Fibroblast of villous mesenchyme (primary cell): ENCODE results near the gene PLA2G2C. TPM values are rescaled to one million over a fixed set of nuclear protein-coding genes. Genes with fewer than 3 reads are reported as not detected.

ENCODE experiments used
- DNase-seq: peaks from one replicate; pipeline ENCODE4 v3.0.0-alpha.2; 2010; ENCODE audit warnings: low read depth
- H3K4me3 ChIP-seq: 2 replicates; pipeline ENCODE4 v1.5.1; 2011; ENCODE audit warnings: low read depth, mild to moderate bottlenecking, low read length
- CTCF ChIP-seq: IDR thresholded peaks from 2 replicates; pipeline ENCODE4 v1.5.1; 2012; ENCODE audit warnings: low read depth, mild to moderate bottlenecking, low read length; ENCODE audit not compliant: insufficient read depth
- total RNA-seq: library from RNA; depleted of rRNA; stranded (reverse); fragments of >200 nt; gene quantifications from 2 replicates; pipeline ENCODE4 v1.2.3, GENCODE V29; 2012

PLA2G2C gene
- total RNA-seq, 1 donor, result not detected

DNA sequence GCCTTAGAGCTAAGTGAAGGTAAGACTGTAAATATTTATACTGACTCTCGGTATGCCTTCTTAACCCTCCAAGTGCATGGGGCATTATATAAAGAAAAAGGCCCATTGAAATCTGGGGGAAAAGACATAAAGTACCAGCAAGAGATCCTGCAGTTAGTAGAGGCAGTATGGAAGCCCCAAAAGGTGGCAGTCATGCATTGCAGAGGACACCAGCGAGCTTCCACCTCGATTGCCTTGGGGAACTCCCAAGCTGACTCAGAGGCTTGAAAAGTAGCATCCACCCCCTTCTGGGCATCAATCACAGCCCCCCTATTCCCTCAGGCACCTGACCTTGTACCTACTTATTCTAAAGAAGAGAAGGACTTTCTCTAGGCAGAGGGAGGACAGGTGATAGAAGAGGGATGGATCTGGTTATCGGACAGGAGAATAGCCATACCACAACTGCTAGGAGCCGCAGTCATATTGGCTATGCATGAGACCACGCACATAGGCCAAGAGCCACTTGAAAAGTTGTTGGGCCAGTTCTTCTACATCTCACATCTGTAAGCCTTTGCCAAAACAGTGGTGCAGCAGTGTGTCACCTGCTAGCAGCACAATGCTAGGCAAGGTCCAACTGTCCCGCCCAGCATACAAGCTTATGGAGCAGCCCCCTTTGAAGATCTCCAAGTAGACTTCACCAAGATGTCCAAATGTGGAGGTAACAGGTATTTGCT is 27.8 kb downstream of the PLA2G2C start:
- DNase-seq, result no peak
- no peak overlapping the region for H3K4me3 ChIP-seq
- TF ChIP-seq CTCF, result no peak

GRCh38 chr1:20154301-20154831 is 32.0 kb downstream of the PLA2G2C start:
- no peak for TF ChIP-seq CTCF
- peak overlapping the region; percentile 40 for H3K4me3 ChIP-seq
- peak; percentile 19 for DNase-seq

GRCh38 chr1:20153000-20153418 is 33.3 kb downstream of the PLA2G2C start:
- TF ChIP-seq CTCF, result no peak
- no peak for DNase-seq
- no peak overlapping the region for H3K4me3 ChIP-seq

GRCh38 chr1:20152599-20152930 is 33.8 kb downstream of the PLA2G2C start:
- no peak for DNase-seq
- H3K4me3 ChIP-seq, result no peak overlapping the region
- peak; percentile 2 for TF ChIP-seq CTCF

GRCh38 chr1:20151906-20152598 is 34.3 kb downstream of the PLA2G2C start:
- DNase-seq, result peak; percentile 60
- H3K4me3 ChIP-seq, result peak overlapping the region; percentile 58
- TF ChIP-seq CTCF, result peak; percentile 70

- DNase-seq, result no peak
- no peak overlapping the region for H3K4me3 ChIP-seq
- TF ChIP-seq CTCF, result no peak
Measured at GRCh38 chr1:20150969-20151368, 35.3 kb downstream of the PLA2G2C start.
